NCI-H226 (cell line): ENCODE measurements around the gene BTG4.

ENCODE experiments used
- DNase-seq: peaks from one replicate; pipeline ENCODE4 v3.0.0-alpha.2; 2015

BTG4 gene

DNA sequence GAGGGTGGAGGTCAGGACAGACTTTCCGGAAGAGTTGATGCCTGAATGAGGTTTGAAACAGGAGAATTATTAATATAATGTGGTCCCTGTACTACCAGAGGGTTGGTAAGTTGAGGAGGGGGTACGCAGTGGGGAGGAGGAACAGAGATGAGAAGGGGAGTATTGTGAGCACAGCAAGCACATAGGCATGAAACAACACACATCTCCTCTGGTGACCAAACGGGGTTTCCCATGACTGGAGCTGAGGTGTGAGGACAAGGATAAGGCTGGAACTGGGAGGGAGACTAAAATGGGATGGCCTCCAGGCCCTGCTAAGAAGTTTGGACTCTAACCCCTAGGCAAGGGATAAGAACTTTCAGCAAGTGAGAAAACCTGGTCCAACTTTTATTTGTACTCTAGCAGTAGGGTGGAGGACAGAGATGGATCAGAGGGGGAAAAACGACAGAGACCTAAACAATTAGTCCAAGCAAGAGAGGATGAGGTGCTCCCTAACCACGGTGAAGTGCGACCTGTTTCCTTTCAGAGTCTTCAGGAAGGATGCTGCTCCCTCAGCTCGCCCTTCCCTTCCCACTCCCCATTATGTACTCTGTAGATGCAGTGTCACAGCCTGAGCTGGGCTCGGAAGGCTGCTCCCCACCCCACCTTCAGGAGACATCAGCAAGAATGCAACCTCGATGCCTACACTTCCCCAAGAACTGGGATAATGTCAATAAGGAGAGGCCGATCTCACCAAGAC lies 59.2 kb downstream of the BTG4 start:
- no peak for DNase-seq

DNA sequence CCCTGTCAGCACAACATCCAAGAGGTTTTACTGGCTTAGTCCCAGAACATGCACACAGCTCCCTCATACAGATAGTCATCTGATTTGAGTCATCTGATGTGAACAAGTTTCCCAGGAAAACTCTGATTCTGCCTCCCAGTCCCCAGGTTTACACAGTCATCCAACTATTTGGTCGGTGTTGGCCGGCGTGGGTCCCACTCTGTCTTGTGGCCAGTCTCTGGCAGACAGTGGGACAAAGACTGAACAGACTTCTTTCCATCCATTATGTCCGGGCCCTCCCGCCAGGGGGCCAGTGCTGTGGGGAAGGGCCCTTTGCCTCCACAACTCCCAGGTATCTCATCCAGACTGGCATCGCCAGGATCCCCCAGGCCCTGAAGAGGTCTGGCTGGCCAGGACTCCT lies 60.0 kb downstream of the BTG4 start:
- DNase-seq = no peak

DNA sequence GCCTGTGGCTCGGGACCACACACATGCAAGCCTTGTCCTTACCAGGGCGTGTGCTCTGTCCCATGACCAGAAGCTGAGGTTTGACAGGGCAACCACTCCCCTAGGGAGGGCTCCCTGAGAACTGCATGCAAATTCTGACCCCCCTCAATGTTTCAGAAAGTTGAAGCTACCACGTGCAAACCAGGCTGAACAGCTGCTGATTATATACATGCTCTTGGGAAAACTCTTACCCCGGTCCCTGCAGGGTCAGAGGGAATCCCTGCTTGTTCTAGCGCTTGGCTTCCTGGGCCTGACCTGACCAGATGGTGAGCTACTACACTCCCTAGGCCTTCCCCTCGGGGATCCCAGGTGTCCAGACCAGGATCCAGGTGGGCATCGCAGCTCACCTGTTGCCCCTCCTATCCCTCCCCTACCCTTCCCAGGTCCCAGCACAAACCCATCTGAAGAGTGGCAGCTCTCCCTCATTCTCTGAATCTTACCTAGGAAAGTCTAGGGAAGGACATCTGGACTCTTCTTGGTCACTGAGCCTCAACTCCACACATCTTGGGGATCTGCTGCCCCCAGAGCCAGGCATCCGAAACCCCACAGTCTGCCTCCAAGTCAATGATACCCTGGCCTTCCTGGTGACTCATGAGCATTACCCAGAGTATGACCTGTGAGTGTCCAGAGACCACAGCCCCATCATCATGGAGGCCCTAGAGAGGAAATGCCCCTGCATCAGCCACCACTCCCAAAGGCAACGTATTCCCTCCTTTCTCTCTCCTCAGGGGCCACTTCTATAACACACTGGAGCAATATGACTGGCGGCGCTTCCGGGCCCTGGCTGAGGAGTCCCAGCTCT lies 61.5 kb downstream of the BTG4 start:
- DNase-seq = no peak

DNA sequence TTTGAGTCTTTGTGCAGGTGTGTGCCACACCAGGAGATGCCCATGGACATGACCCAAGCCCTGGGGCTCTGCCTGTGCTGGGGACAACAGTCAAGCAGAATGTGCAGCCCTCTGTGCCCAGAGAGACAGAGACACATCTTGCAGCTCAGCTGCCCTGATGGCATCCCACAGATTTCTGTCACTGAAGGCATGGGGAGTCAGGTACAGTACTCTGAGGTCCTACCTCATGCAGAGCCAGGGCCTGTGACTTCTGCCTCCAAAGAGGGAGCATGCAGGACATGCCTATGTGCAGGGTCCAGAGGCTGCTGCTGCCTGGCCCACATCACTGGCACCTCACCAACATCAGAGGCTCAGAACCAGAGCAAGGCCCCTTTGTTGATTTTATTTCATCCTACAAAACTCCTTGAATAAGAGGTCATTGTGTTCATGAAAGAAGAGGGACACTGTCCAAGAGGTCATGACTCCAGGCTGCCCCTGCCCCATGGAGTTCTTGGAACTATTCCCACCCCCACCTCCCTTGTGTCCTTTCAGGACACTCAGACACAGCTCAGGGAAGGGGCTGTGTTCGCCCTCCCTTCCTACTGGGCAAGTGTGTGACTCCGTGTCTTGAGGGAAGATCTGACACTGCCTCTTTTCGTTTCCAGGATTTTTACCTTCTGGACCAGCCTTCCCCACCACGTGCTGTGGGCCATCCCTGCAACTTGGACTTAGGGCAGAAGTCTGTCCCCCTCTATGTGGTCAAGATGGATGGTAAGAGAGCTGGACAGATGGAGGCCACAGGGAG lies 62.3 kb downstream of the BTG4 start:
- DNase-seq = no peak

DNA sequence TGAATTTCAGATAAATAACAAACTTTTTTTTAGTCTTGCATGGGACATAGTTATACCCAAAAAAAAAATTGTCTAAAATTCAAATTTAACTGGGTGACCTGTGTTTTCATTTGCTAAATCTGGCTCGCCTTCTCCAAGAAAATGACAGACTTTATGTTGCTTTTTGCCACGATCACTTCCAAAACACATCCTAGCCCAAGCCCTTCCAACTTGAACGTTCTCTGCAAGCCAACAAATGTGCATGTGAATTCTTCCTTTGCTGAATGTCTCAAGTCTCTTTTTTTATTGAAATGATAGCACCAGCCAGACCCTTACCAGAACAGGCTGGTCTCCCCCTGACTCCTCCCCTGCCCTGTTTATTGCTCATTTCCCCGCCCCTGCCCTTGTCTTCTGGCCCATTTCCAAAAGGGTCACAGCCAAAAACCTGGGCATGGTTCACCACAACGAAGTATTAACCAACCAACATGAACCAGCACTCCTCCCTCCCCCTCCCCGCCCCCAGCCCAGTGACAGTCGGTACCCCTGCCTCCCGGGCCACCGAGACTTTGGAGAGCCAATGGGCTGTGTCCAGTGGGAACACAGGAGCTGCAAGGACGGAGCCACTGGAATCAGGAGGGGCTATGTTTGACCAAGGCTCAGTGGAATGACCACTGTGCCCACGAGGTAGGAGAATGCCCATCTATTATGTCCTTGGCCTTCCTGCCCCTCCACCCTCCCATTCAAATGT lies 63.2 kb downstream of the BTG4 start:
- no peak for DNase-seq

DNA sequence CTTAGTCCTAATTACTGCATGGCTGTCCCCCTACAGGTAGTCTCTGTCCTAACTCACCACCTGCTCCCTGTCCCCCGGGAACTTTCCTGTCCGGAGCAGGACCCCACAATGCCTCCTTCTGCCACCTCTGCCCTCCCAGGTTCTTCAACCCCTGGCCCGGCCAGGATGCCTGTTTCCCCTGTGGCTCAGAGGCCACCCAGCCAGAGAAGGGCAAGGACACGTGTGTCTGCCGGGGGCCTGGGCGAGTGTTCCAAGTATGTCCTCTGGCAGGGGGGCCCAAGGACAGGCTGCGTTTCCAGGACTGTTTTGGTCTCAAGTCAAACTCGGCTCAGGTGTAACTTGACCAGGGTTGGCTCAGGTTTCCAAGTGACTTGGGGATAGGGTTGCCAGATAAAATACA lies 63.8 kb downstream of the BTG4 start:
- no peak for DNase-seq

DNA sequence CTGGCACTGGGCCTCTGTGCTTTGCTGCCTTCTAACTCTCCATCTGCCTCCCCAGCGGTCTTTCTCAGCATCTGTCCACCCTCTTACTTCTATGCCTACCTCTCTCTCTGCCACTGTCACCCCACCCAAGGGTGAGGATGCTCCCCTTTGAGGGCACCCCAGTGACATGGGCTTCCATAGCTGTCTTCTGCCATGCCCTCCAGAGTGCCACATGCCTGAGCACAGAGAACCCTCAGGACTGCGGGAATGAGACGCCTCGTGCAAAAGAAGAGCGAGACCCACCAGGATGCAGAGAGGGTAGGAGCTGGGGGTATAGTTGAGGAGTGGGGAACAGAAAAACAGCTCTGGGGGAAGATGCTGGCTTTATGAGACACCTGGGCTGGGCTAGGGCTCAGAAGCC lies 64.3 kb downstream of the BTG4 start:
- DNase-seq = no peak

DNA sequence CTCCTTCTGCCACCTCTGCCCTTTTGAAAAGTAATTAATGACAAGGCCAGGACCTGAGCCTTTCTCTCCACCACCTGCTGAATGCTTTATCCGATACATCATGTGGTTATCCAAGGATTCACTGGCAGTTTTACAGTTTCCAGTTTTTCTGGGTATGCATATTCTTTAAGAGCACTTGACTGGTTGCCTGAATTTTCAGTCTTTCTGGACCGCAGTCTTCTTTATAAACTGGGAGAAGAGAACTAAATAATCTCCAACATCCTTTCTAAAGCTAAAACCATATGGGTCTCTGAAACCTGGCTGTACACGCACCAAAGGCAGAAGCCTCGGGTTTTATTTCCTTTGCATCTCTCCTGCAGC lies 65.1 kb downstream of the BTG4 start:
- no peak for DNase-seq

DNA sequence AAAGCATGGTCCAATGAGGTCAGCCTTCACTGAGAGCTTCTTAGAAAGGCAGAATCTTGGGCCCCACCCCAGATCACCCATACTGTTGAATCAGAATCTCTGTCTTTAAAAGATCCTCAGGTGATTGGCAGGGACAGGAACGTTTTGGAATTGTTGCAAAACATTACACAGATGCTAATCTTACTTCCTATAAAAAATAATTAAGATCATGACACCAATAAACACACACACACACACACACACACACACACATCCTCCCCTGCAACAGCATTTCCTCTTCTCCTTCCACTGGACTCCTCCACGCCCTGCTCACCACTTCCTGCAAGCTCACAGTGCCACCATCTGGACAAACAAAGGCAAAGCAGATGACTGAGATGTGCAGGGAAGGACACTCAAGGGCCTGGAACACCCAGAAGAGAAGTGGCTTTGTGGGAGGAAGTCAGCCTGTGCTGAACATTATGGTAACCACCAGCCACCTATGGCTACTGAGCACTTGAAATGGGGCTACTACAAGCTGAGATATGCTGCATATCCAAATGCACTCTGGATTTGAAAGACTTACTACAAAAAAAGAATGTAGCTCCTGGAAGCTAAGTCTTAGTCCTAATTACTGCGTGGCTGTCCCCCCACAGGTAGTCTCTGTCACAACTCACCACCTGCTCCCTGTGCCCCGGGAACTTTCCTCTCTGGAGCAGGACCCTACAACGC lies 65.6 kb downstream of the BTG4 start:
- DNase-seq = peak; percentile 78

DNA sequence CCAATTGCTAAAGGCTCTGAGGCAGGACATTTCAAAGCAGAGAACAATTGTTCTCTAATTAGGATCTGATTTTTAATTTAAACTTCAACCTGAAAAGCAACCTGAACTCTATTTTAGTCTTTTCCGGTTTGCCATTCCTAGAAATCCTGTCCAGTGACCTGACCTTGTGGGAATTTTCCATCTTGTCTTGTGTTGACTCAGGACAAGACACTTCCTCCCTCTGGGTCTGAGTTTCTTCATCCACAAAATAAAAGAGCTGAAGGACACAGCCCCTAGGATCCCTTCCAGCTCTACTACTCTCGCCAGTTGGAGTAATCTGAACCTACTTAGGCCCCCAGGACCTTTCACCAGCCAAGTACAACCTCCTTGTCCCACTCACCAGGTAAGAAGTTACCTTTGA lies 66.6 kb downstream of the BTG4 start:
- DNase-seq = no peak
